Measurements from ENCODE around the gene IMPDH1. TPM values are rescaled to one million over a fixed set of nuclear protein-coding genes. Genes with fewer than 3 reads are reported as not detected.

Gene IMPDH1
- total RNA-seq, 1 donor from 2014 or later = 23.4 TPM

- Mint-ChIP-seq H3K4me3 (ENCODE audit: low read depth) (no peak overlapping the region), H3K27me3 (peaks cover 56% of the 10 kb centered on the region), H3K9me3 (ENCODE audit: low read depth) (no peaks in the 10 kb centered on the region), H3K27ac (no peak overlapping the region), H3K4me1 (ENCODE audit: low read depth) (no peaks in the 10 kb centered on the region), H3K36me3 (ENCODE audit: insufficient read depth) (no peaks in the 10 kb centered on the region)
- TF ChIP-seq, protein P1, sequence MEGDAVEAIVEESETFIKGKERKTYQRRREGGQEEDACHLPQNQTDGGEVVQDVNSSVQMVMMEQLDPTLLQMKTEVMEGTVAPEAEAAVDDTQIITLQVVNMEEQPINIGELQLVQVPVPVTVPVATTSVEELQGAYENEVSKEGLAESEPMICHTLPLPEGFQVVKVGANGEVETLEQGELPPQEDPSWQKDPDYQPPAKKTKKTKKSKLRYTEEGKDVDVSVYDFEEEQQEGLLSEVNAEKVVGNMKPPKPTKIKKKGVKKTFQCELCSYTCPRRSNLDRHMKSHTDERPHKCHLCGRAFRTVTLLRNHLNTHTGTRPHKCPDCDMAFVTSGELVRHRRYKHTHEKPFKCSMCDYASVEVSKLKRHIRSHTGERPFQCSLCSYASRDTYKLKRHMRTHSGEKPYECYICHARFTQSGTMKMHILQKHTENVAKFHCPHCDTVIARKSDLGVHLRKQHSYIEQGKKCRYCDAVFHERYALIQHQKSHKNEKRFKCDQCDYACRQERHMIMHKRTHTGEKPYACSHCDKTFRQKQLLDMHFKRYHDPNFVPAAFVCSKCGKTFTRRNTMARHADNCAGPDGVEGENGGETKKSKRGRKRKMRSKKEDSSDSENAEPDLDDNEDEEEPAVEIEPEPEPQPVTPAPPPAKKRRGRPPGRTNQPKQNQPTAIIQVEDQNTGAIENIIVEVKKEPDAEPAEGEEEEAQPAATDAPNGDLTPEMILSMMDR (IDR thresholded peaks at IDR 0.05; ENCODE audit: unreplicated experiment) = no peak
- no peak for DNase-seq (ENCODE audit: low spot score, unreplicated experiment)
Measured at GRCh38 chr7:128349466-128349825, 60.3 kb downstream of the IMPDH1 start.

DNA sequence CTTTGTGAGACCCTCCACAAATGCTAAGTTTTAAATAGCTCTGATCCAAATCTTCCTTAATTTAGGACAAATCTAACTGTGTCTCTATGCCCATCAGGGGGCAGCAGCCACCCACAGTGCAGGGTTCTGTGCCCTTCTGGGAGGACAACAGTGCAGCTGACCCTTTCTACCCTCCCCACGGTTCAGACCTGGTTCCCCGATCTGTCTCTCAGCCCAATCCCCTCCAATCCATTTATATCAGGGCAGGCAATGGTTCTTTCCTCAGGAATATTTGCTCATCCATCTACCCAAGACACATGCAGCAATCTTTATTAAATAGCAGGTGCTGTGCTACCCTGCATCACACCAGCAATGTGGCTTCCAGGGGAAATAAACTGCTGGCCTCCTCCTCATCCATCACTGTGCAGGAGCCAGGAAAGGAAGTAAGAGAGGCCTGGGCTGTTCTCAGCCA, 62.1 kb downstream of the IMPDH1 start:
- Mint-ChIP-seq H3K27me3 (peaks cover 39% of the 10 kb centered on the region), H3K36me3 (ENCODE audit: insufficient read depth) (no peaks in the 10 kb centered on the region), H3K9me3 (ENCODE audit: low read depth) (no peaks in the 10 kb centered on the region), H3K4me3 (ENCODE audit: low read depth) (no peak overlapping the region), H3K27ac (no peak overlapping the region), H3K4me1 (ENCODE audit: low read depth) (peaks cover 6% of the 10 kb centered on the region)
- DNase-seq (ENCODE audit: low spot score, unreplicated experiment) = no peak
- TF ChIP-seq, protein P1 (IDR thresholded peaks at IDR 0.05; ENCODE audit: unreplicated experiment) = peak; percentile 65

DNA sequence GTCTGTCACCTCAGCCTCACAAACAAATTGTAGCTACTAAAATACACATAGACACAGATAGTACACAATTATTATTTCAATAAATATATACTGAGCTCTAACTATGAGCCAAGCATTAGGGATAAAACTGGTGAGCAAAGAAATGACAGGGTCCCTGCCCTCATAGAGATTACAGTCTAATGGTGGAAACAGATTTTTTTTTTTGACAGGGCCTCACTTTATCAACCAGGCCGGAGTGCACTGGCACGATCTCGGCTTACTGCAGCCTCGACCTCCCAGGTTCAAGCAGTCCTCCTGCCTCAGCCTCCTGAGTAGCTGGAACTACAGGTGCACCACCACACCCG, 65.4 kb downstream of the IMPDH1 start:
- Mint-ChIP-seq H3K9me3 (ENCODE audit: low read depth) (no peaks in the 10 kb centered on the region), H3K27me3 (peaks cover 21% of the 10 kb centered on the region), H3K36me3 (ENCODE audit: insufficient read depth) (no peaks in the 10 kb centered on the region), H3K27ac (no peak overlapping the region), H3K4me1 (ENCODE audit: low read depth) (peaks cover 14% of the 10 kb centered on the region), H3K4me3 (ENCODE audit: low read depth) (peak overlapping the region; percentile 62)
- DNase-seq (ENCODE audit: low spot score, unreplicated experiment) = no peak
- TF ChIP-seq, protein P1 (IDR thresholded peaks at IDR 0.05; ENCODE audit: unreplicated experiment) = no peak

DNA sequence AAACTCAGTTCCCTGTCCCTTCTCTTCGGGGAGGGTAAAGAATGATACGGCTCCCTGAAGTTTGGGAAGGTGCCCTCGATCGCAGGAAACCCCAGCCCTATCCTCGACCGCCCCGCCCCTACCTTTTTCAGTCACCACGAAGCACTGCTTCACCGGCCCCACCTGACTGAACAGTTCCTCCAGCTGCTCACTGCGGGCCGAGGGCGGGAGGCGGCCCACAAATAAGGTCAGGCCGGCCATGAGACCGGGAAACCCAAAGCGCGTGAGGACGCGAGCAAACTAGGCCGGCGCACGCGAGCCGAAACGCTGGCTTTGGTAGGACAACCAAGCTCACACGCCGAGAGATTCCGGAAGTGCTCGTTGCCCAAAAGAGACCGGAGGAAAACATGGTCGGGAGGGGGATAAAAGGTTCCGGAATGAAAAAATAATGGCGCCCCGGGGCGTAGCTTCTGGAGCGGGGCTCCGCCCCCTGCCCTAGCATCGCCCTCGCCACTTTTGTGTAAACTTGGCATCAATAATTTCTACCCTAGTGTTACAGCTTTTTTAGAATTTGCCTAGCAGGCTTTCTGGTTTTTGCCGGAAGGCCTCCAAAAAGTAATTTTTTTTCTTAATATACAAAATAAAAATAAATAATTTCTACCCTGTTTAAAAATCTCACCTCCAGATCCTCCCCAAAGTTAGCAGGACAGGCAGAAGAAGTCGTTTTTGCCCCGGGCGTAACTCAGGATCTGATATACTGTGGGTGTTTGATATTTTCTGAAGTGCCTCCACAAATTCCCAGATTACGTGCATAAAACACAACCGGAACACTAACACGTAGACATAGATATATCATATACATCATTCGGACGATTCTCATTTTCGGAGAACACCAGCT, 66.0 kb downstream of the IMPDH1 start, which contains the start of gene RBM28:
TSS of gene RBM28 (minus strand) at position 355 of the 877 bp plus-strand sequence. CDS start at position 240, 115 bp downstream.
- Mint-ChIP-seq H3K36me3 (ENCODE audit: insufficient read depth) (no peaks in the 10 kb centered on the region), H3K27me3 (peaks cover 15% of the 10 kb centered on the region), H3K27ac (peak within 1 kb of the TSS; percentile 99), H3K4me1 (ENCODE audit: low read depth) (peaks cover 14% of the 10 kb centered on the region), H3K9me3 (ENCODE audit: low read depth) (no peaks in the 10 kb centered on the region), H3K4me3 (ENCODE audit: low read depth) (peak within 1 kb of the TSS; percentile 96)
- DNase-seq (ENCODE audit: low spot score, unreplicated experiment) = peak; percentile 71
- TF ChIP-seq, protein P1 (IDR thresholded peaks at IDR 0.05; ENCODE audit: unreplicated experiment) = no peak

Other genes starting within 250 kb of the IMPDH1 start
- not detected in 2 replicates for gene LEP, start 168.7 kb downstream of the IMPDH1 start, total RNA-seq
- gene RBM28, start 66.1 kb downstream of the IMPDH1 start, total RNA-seq = 51.0 and 56.7 TPM in 2 replicates
- 0.86 and 2.9 TPM in 2 replicates for gene PRRT4, start 48.3 kb downstream of the IMPDH1 start, total RNA-seq
- 36.8 TPM in 2 replicates for gene HILPDA, start 45.9 kb upstream of the IMPDH1 start, total RNA-seq
- 36.9 and 37.0 TPM in 2 replicates for gene METTL2B, start 66.8 kb upstream of the IMPDH1 start, total RNA-seq

All from progenitor cell of endocrine pancreas (in vitro differentiated cells).